Amniotic stem cell (primary cell): ENCODE data around the gene NXPH1.

Experiments
- DNase-seq: peaks from one replicate; lab custom pipeline; 2025; lab: John Stamatoyannopoulos, UW

The NXPH1 gene

GRCh38 chr7:8436965-8437364, 3.6 kb downstream of the NXPH1 start:
- DNase-seq, result no peak

GRCh38 chr7:8437606-8438005, 4.2 kb downstream of the NXPH1 start:
- no peak for DNase-seq

- no peak for DNase-seq
Observed at GRCh38 chr7:8440670-8441069, 7.3 kb downstream of the NXPH1 start.

- DNase-seq, result no peak
Observed at GRCh38 chr7:8441106-8441965, 7.9 kb downstream of the NXPH1 start.

- DNase-seq, result no peak
Observed at GRCh38 chr7:8442051-8442813, 8.8 kb downstream of the NXPH1 start.

GRCh38 chr7:8442814-8443304, 9.4 kb downstream of the NXPH1 start:
- no peak for DNase-seq

- DNase-seq, result no peak
Observed at GRCh38 chr7:8443576-8444467, 10.4 kb downstream of the NXPH1 start.

- DNase-seq, result no peak
Observed at GRCh38 chr7:8444468-8444769, 11.0 kb downstream of the NXPH1 start.

GRCh38 chr7:8453535-8453934, 20.1 kb downstream of the NXPH1 start:
- no peak for DNase-seq

- DNase-seq, result no peak
Observed at GRCh38 chr7:8455426-8455825, 22.0 kb downstream of the NXPH1 start.

GRCh38 chr7:8462309-8462708, 28.9 kb downstream of the NXPH1 start:
- DNase-seq, result no peak

- no peak for DNase-seq
Observed at GRCh38 chr7:8465338-8465737, 31.9 kb downstream of the NXPH1 start.

- DNase-seq, result no peak
Observed at GRCh38 chr7:8480527-8480926, 47.1 kb downstream of the NXPH1 start.

- no peak for DNase-seq
Observed at GRCh38 chr7:8481096-8481495, 47.7 kb downstream of the NXPH1 start.

- DNase-seq, result no peak
Observed at GRCh38 chr7:8481752-8482446, 48.5 kb downstream of the NXPH1 start.

GRCh38 chr7:8490391-8491045, 57.1 kb downstream of the NXPH1 start:
- no peak for DNase-seq

GRCh38 chr7:8491106-8491505, 57.7 kb downstream of the NXPH1 start:
- no peak for DNase-seq

- no peak for DNase-seq
Observed at GRCh38 chr7:8491544-8492489, 58.4 kb downstream of the NXPH1 start.

- DNase-seq, result no peak
Observed at GRCh38 chr7:8499128-8499527, 65.7 kb downstream of the NXPH1 start.

GRCh38 chr7:8500286-8500685, 66.9 kb downstream of the NXPH1 start:
- no peak for DNase-seq
